Cardiac muscle cell (in vitro differentiated cells and primary cell): ENCODE measurements around the gene XXYLT1. TPM values are rescaled to one million over a fixed set of nuclear protein-coding genes. Genes with fewer than 3 reads are reported as not detected.
A peak's percentile ranks its signal among the peaks of the same experiment; 100 is the strongest.

Experiments
- DNase-seq, 2 donors: peaks; one replicate each; pipeline versions ENCODE4 v3.0.0 to v3.0.0-alpha.2; 2010 to 2017; ENCODE audit warnings: low read depth in 1 of 2, low spot score in 1 of 2
- H3K27ac ChIP-seq: fragments of 200-600 bp; sonication (generic); 2 replicates; pipeline ENCODE4 v1.5.1; 2016
- H3K27me3 ChIP-seq: fragments of 200-600 bp; sonication (generic); 2 replicates; pipeline ENCODE4 v1.6.0; 2016; ENCODE audit warnings: control low read depth
- H3K36me3 ChIP-seq: fragments of 200-600 bp; sonication (generic); 2 replicates; pipeline ENCODE4 v1.5.1; 2016; ENCODE audit warnings: control low read depth
- H3K4me1 ChIP-seq: fragments of 200-600 bp; sonication (generic); 2 replicates; pipeline ENCODE4 v1.8.1; 2017; ENCODE audit warnings: low read depth, mild to moderate bottlenecking, mixed run types
- H3K4me3 ChIP-seq: fragments of 200-600 bp; sonication (generic); 2 replicates; pipeline ENCODE4 v1.5.1; 2016; ENCODE audit warnings: mild to moderate bottlenecking
- H3K9me3 ChIP-seq: fragments of 200-600 bp; sonication (generic); 2 replicates; pipeline ENCODE4 v1.5.1; 2017; ENCODE audit warnings: low read depth, mild to moderate bottlenecking, control low read depth
- CTCF ChIP-seq: IDR thresholded peaks from 2 replicates; pipeline ENCODE4 v1.5.1; 2012; ENCODE audit warnings: low read depth, mild to moderate bottlenecking, low read length
- polyA plus RNA-seq: library from polyadenylated mRNA; unstranded; fragments of >200 nt; fragmentation: Nextera tagmentation; extraction: Ambion mirVana; gene quantifications from 2 replicates; pipeline ENCODE4 v1.2.1, GENCODE V29; 2016
- total RNA-seq: library from RNA; depleted of rRNA; stranded (reverse); fragments of >200 nt; gene quantifications from 2 replicates; pipeline ENCODE4 v1.2.3, GENCODE V29; 2016

The XXYLT1 gene
- total and polyA plus RNA-seq, 2 experiments from 2014 or later = 52.5 to 62.2 TPM

GRCh38 chr3:195179776-195180489, 91.0 kb downstream of the XXYLT1 start:
- peak overlapping the region; percentile 57 for H3K27ac ChIP-seq
- no peaks in the 10 kb centered on the region for H3K36me3 ChIP-seq
- H3K4me1 ChIP-seq = peaks cover 6% of the 10 kb centered on the region
- TF ChIP-seq CTCF = no peak
- no peak for DNase-seq
- no peak overlapping the region for H3K4me3 ChIP-seq
- no peaks in the 10 kb centered on the region for H3K27me3 ChIP-seq
- H3K9me3 ChIP-seq = no peaks in the 10 kb centered on the region

DNA sequence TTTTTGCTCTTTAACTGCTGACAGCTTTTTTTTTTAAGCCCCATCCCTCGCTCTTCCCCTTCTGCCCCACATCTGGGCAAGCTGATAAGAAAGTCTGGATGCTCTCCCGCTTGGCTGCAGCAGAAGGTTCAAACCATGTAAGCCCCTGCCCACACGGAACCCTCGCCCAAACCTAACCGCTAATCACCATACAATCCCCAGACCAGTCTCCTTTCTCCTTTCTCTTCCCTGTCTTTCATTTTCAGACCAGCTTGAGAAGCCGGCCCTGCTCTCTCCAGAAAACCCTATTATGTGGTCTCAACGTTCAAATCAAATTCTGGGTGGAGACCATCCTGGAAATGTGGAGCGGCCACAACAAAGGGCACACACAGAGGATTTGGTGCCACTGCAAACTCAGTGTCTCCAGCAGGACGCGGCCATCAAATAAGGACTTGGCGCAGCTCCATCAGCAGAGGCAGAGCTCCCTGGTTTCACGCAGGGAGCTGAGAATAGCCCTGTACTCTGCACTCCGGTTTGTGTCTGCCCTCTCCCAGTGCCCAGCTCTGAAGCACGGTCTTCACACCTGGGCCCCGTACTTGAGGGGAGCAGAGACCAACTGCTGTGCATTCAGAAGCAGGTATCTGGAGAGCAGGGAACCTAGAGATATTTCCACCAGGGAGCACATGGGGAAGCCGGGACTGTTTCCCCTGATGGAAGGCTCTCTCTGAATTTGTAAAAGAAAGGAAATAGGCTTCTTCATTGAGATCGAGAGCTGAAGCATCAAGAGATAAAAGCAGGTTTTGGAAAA, 92.6 kb downstream of the XXYLT1 start:
- Histone ChIP-seq H3K9me3 (no peaks in the 10 kb centered on the region), H3K4me1 (peaks cover 6% of the 10 kb centered on the region), H3K36me3 (no peaks in the 10 kb centered on the region), H3K4me3 (no peak overlapping the region), H3K27me3 (no peaks in the 10 kb centered on the region), H3K27ac (no peak overlapping the region)
- TF ChIP-seq CTCF = no peak
- no peak for DNase-seq

GRCh38 chr3:195177422-195178123, 93.4 kb downstream of the XXYLT1 start:
- no peaks in the 10 kb centered on the region for H3K36me3 ChIP-seq
- H3K9me3 ChIP-seq = no peaks in the 10 kb centered on the region
- no peak for DNase-seq
- H3K27me3 ChIP-seq = no peaks in the 10 kb centered on the region
- H3K4me1 ChIP-seq = peaks cover 7% of the 10 kb centered on the region
- H3K27ac ChIP-seq = no peak overlapping the region
- no peak overlapping the region for H3K4me3 ChIP-seq
- no peak for TF ChIP-seq CTCF

DNA sequence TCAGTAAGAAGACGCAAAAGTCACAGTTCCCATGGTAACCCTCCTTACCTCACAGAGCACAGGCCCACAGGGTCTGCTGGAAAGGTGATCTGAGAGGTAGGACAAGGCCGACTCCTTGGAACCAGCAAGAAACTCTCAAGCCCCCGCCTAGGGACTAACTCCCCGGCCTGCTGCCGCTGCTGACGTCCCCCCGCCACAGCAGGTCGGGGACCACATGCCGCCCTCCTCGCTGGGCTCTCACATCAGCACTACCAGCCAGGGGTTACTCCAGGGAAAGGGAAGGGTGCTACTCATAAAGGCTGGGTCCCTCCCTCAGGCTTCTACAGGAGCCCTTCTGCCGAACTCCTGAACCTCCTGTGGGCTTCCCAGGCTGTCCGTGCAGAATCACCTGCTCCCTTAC, 94.2 kb downstream of the XXYLT1 start:
- Histone ChIP-seq H3K9me3 (no peaks in the 10 kb centered on the region), H3K4me1 (peaks cover 15% of the 10 kb centered on the region), H3K27me3 (no peaks in the 10 kb centered on the region), H3K4me3 (no peak overlapping the region), H3K27ac (no peak overlapping the region), H3K36me3 (no peaks in the 10 kb centered on the region)
- TF ChIP-seq CTCF = no peak
- no peak for DNase-seq

- H3K36me3 ChIP-seq = no peaks in the 10 kb centered on the region
- no peak for TF ChIP-seq CTCF
- DNase-seq = no peak
- H3K9me3 ChIP-seq = no peaks in the 10 kb centered on the region
- H3K4me1 ChIP-seq = peaks cover 26% of the 10 kb centered on the region
- no peaks in the 10 kb centered on the region for H3K27me3 ChIP-seq
- H3K27ac ChIP-seq = no peak overlapping the region
- no peak overlapping the region for H3K4me3 ChIP-seq
Observed at GRCh38 chr3:195175476-195176337, 95.3 kb downstream of the XXYLT1 start.
